ENCODE measurements around the gene ITPR1. TPM values are rescaled to one million over a fixed set of nuclear protein-coding genes. Genes with fewer than 3 reads are reported as not detected.

The ITPR1 gene
- total and polyA plus RNA-seq, 4 donors: 3.7 to 39.4 (median 8.2) TPM

DNA sequence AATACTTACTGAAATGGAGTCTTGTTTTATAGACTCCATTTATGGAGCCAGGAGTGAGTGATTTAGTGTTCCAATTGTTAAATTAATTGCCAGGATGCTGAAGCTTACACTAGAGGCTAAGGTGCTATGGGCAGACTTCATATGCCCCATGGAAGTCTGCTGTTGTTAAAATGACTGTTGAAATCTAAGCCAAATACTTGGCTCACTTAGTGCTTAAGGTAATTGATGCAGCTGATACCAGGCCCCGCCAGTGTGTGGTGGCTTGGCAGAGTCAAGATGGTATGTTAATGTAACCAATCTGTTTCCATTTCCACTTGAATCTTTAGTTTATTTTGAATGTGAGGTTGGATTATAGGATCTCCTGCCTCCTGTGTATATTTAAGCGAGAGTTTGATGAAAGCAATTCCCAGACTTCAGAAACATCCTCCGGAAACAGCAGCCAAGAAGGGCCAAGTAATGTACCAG, 187.1 kb downstream of the ITPR1 start (continued):
- TF ChIP-seq, protein P1, sequence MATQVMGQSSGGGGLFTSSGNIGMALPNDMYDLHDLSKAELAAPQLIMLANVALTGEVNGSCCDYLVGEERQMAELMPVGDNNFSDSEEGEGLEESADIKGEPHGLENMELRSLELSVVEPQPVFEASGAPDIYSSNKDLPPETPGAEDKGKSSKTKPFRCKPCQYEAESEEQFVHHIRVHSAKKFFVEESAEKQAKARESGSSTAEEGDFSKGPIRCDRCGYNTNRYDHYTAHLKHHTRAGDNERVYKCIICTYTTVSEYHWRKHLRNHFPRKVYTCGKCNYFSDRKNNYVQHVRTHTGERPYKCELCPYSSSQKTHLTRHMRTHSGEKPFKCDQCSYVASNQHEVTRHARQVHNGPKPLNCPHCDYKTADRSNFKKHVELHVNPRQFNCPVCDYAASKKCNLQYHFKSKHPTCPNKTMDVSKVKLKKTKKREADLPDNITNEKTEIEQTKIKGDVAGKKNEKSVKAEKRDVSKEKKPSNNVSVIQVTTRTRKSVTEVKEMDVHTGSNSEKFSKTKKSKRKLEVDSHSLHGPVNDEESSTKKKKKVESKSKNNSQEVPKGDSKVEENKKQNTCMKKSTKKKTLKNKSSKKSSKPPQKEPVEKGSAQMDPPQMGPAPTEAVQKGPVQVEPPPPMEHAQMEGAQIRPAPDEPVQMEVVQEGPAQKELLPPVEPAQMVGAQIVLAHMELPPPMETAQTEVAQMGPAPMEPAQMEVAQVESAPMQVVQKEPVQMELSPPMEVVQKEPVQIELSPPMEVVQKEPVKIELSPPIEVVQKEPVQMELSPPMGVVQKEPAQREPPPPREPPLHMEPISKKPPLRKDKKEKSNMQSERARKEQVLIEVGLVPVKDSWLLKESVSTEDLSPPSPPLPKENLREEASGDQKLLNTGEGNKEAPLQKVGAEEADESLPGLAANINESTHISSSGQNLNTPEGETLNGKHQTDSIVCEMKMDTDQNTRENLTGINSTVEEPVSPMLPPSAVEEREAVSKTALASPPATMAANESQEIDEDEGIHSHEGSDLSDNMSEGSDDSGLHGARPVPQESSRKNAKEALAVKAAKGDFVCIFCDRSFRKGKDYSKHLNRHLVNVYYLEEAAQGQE (IDR thresholded peaks at IDR 0.05): no peak
- TF ChIP-seq YY1 (IDR thresholded peaks at IDR 0.05) (no peak), GABPA (IDR thresholded peaks at IDR 0.05 in 1 of 2, conservative IDR thresholded peaks at IDR 0.05 in 1 of 2) (no peak), FOXA2 (IDR thresholded peaks at IDR 0.05) (no peak), NR2F2 (IDR thresholded peaks at IDR 0.05) (no peak), FOXA1 (IDR thresholded peaks at IDR 0.05) (no peak)
- TF ChIP-seq, protein P2, sequence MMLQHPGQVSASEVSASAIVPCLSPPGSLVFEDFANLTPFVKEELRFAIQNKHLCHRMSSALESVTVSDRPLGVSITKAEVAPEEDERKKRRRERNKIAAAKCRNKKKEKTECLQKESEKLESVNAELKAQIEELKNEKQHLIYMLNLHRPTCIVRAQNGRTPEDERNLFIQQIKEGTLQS (IDR thresholded peaks at IDR 0.05): no peak
- TF ChIP-seq, protein P3, sequence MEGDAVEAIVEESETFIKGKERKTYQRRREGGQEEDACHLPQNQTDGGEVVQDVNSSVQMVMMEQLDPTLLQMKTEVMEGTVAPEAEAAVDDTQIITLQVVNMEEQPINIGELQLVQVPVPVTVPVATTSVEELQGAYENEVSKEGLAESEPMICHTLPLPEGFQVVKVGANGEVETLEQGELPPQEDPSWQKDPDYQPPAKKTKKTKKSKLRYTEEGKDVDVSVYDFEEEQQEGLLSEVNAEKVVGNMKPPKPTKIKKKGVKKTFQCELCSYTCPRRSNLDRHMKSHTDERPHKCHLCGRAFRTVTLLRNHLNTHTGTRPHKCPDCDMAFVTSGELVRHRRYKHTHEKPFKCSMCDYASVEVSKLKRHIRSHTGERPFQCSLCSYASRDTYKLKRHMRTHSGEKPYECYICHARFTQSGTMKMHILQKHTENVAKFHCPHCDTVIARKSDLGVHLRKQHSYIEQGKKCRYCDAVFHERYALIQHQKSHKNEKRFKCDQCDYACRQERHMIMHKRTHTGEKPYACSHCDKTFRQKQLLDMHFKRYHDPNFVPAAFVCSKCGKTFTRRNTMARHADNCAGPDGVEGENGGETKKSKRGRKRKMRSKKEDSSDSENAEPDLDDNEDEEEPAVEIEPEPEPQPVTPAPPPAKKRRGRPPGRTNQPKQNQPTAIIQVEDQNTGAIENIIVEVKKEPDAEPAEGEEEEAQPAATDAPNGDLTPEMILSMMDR (IDR thresholded peaks at IDR 0.05; ENCODE audit: low read depth, low read length, missing input control): no peak

DNA sequence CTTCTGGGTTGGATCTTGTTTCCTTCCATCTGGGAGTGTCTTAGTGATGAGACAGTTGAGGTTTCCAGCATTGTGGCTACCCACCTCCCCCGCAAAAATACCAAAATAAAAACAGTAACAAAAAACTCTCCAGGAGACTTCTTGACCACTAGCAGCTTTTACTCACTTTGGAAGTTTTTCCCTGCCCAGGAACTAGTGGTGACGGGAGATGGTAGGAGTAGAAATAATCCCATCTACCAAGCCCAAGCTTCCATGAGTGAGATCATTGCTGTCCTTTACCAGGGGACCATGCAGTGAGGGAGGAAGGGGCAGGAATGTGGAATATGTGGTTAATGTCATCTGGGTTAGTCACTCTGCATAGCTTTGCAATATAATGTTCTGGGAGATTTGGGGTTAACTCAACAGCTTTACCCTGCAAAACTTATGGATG, 187.7 kb downstream of the ITPR1 start:
- H3K9ac ChIP-seq (ENCODE audit: low read depth in 1 of 2, low read length in 2 of 2): no peak overlapping the region
- peaks cover 0 to 13% (median 3%) of the 10 kb centered on the region in 4 donors for H3K36me3 ChIP-seq (ENCODE audit: control insufficient read depth in 4 of 4, insufficient read depth in 3 of 4, low read depth in 1 of 4, low read length in 3 of 4)
- 95% methylated on average over 2 of the region's 2 CpGs for WGBS
- no peak overlapping the region for H3K4me3 ChIP-seq (ENCODE audit: low read depth in 1 of 3, low read length in 3 of 3)
- TF ChIP-seq, protein P2 (IDR thresholded peaks at IDR 0.05): no peak
- TF ChIP-seq, protein P3 (IDR thresholded peaks at IDR 0.05; ENCODE audit: low read depth, low read length, missing input control): no peak
- TF ChIP-seq SP1 (IDR thresholded peaks at IDR 0.05) (no peak), FOXA2 (IDR thresholded peaks at IDR 0.05) (no peak), NR2F2 (IDR thresholded peaks at IDR 0.05) (no peak), RAD21 (IDR thresholded peaks at IDR 0.05) (no peak), GABPA (IDR thresholded peaks at IDR 0.05 in 1 of 2, conservative IDR thresholded peaks at IDR 0.05 in 1 of 2) (no peak), FOXA1 (IDR thresholded peaks at IDR 0.05) (no peak), HNF4G (IDR thresholded peaks at IDR 0.05) (no peak), RXRA (IDR thresholded peaks at IDR 0.05) (no peak)
- TF ChIP-seq, protein P4, sequence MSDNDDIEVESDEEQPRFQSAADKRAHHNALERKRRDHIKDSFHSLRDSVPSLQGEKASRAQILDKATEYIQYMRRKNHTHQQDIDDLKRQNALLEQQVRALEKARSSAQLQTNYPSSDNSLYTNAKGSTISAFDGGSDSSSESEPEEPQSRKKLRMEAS (IDR thresholded peaks at IDR 0.05): no peak
- TF ChIP-seq, protein P5, sequence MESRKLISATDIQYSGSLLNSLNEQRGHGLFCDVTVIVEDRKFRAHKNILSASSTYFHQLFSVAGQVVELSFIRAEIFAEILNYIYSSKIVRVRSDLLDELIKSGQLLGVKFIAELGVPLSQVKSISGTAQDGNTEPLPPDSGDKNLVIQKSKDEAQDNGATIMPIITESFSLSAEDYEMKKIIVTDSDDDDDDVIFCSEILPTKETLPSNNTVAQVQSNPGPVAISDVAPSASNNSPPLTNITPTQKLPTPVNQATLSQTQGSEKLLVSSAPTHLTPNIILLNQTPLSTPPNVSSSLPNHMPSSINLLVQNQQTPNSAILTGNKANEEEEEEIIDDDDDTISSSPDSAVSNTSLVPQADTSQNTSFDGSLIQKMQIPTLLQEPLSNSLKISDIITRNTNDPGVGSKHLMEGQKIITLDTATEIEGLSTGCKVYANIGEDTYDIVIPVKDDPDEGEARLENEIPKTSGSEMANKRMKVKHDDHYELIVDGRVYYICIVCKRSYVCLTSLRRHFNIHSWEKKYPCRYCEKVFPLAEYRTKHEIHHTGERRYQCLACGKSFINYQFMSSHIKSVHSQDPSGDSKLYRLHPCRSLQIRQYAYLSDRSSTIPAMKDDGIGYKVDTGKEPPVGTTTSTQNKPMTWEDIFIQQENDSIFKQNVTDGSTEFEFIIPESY (IDR thresholded peaks at IDR 0.05): no peak
- TF ChIP-seq, protein P1 (IDR thresholded peaks at IDR 0.05): no peak
- H3K9me3 ChIP-seq (ENCODE audit: control insufficient read depth in 4 of 4, low read length in 3 of 4): no peaks in the 10 kb centered on the region
- H3K4me1 ChIP-seq (ENCODE audit: control insufficient read depth in 4 of 4, insufficient read depth in 4 of 4, low read length in 3 of 4): no peaks in the 10 kb centered on the region
- no peak for DNase-seq (ENCODE audit: low spot score)
- H3K27ac ChIP-seq (ENCODE audit: low read depth in 1 of 2, low read length in 2 of 2): no peak overlapping the region
- H3K27me3 ChIP-seq (ENCODE audit: control insufficient read depth in 4 of 4, insufficient read depth in 4 of 4, low read length in 3 of 4): no peaks in the 10 kb centered on the region
